SK-N-SH treated with all-trans-retinoic acid at 6 μM for 48 hours (cell line): ENCODE data around the gene CCDC8.
"Not testable (repeated sequence)": the region's sequence is repeated elsewhere in the genome, so short reads cannot be mapped to it uniquely, and the experiment has no call there.

ENCODE experiments used
- TOX ChIP-seq: fragments of 250-450 bp; sonication (Bioruptor Pico); IDR thresholded peaks from 2 replicates; pipeline ENCODE4 v1.8.0; 2021; ENCODE audit warnings: mild to moderate bottlenecking, moderate library complexity, borderline replicate concordance
- ZFP3 ChIP-seq: fragments of 250-450 bp; sonication (Bioruptor Pico); IDR thresholded peaks from 2 replicates; pipeline ENCODE4 v1.5.0; 2020; ENCODE audit warnings: mild to moderate bottlenecking, moderate library complexity
- TF ChIP-seq, protein P1 (sequence below): fragments of 250-450 bp; sonication (Bioruptor Pico); IDR thresholded peaks from 2 replicates; pipeline ENCODE4 v1.5.1; 2020; ENCODE audit warnings: low read depth, mild to moderate bottlenecking, moderate library complexity
- TF ChIP-seq, protein P2 (sequence below): fragments of 250-450 bp; sonication (Bioruptor Pico); IDR thresholded peaks from 2 replicates; pipeline ENCODE4 v1.5.0; 2020; ENCODE audit warnings: mild to moderate bottlenecking, moderate library complexity

DNA sequence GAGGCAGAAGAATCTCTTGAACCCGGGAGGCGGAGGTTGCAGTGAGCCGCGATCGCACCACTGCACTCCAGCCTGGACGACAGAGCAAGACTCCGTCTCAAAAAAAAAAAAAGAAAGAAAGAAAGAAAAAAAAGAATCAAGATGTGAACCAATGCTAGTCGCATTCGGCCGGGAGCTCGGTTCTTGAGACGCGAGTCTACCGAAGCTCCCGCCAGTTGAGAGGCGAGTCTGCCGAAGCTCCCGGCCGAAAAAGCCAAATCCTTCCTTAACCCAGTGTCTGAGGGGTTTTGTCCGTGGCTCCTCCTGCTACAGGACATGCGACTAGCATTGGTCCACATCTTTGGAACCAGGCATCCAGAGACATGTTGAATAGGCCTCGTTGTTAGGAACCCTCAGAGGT is 1.5 kb upstream of the CCDC8 start:
- not testable (repeated sequence) for TF ChIP-seq ZFP3, TOX (CRISPR knock-in tag)
- TF ChIP-seq, protein P1, sequence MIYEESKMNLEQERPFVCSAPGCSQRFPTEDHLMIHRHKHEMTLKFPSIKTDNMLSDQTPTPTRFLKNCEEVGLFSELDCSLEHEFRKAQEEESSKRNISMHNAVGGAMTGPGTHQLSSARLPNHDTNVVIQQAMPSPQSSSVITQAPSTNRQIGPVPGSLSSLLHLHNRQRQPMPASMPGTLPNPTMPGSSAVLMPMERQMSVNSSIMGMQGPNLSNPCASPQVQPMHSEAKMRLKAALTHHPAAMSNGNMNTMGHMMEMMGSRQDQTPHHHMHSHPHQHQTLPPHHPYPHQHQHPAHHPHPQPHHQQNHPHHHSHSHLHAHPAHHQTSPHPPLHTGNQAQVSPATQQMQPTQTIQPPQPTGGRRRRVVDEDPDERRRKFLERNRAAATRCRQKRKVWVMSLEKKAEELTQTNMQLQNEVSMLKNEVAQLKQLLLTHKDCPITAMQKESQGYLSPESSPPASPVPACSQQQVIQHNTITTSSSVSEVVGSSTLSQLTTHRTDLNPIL: not testable (repeated sequence)
- TF ChIP-seq, protein P2, sequence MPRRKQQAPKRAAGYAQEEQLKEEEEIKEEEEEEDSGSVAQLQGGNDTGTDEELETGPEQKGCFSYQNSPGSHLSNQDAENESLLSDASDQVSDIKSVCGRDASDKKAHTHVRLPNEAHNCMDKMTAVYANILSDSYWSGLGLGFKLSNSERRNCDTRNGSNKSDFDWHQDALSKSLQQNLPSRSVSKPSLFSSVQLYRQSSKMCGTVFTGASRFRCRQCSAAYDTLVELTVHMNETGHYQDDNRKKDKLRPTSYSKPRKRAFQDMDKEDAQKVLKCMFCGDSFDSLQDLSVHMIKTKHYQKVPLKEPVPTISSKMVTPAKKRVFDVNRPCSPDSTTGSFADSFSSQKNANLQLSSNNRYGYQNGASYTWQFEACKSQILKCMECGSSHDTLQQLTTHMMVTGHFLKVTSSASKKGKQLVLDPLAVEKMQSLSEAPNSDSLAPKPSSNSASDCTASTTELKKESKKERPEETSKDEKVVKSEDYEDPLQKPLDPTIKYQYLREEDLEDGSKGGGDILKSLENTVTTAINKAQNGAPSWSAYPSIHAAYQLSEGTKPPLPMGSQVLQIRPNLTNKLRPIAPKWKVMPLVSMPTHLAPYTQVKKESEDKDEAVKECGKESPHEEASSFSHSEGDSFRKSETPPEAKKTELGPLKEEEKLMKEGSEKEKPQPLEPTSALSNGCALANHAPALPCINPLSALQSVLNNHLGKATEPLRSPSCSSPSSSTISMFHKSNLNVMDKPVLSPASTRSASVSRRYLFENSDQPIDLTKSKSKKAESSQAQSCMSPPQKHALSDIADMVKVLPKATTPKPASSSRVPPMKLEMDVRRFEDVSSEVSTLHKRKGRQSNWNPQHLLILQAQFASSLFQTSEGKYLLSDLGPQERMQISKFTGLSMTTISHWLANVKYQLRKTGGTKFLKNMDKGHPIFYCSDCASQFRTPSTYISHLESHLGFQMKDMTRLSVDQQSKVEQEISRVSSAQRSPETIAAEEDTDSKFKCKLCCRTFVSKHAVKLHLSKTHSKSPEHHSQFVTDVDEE: not testable (repeated sequence)
